Measurements from ENCODE around the gene NEB. TPM values are rescaled to one million over a fixed set of nuclear protein-coding genes. Genes with fewer than 3 reads are reported as not detected.
A peak's percentile ranks its signal among the peaks of the same experiment; 100 is the strongest.
"Not testable (repeated sequence)": the region's sequence is repeated elsewhere in the genome, so short reads cannot be mapped to it uniquely, and the experiment has no call there.

NEB gene
- total RNA-seq, 1 donor from 2014 or later = 0.39 TPM

GRCh38 chr2:151761193-151761592 lies 26.9 kb upstream of the NEB start:
- DNase-seq (ENCODE audit: low read depth in 2 of 2) = no peak

GRCh38 chr2:151760139-151760650 lies 25.9 kb upstream of the NEB start:
- DNase-seq (ENCODE audit: low read depth in 2 of 2) = no peak

DNA sequence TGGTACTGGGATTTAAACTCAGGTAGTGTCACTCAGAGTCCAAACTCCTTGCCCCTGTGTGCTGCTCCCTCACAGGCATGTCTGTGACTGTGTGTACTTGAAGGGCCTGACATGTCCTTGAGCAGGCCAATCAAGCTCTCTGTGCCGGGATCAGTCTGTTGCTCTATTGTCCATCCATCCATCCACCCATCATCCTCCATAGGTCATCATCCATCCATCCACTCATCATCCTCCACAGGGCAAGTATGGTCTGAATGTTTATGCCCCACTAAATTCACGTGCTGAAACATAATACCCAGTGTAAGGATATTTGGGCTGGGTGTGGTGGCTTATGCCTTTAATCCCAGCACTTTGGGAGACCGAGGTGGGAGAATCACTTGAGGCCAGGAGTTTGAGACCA lies 24.5 kb upstream of the NEB start:
- DNase-seq (ENCODE audit: low read depth in 2 of 2) = no peak

DNA sequence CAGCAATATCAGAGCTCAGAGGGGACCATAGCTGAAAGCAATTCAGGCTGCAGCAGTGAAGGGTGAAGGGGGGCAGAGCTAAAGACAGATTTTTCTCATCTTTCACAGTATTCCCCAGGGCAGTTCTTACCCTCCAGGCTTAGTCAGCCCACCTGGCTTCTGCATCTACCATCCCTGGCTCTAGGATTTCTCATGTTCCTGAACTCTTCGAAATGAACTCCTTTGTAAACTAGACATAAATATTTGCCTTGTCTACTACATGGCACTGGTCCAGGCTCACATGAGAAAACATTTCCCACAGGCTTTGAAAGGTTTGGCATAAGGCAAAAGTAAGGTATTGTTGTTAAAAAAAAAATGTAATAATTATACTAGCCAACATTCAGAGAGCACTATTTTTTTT lies 23.6 kb upstream of the NEB start:
- DNase-seq (ENCODE audit: low read depth in 2 of 2) = peak in 1 of 2 donors; percentile 62

GRCh38 chr2:151756820-151757219 lies 22.5 kb upstream of the NEB start:
- DNase-seq (ENCODE audit: low read depth in 2 of 2) = no peak

DNA sequence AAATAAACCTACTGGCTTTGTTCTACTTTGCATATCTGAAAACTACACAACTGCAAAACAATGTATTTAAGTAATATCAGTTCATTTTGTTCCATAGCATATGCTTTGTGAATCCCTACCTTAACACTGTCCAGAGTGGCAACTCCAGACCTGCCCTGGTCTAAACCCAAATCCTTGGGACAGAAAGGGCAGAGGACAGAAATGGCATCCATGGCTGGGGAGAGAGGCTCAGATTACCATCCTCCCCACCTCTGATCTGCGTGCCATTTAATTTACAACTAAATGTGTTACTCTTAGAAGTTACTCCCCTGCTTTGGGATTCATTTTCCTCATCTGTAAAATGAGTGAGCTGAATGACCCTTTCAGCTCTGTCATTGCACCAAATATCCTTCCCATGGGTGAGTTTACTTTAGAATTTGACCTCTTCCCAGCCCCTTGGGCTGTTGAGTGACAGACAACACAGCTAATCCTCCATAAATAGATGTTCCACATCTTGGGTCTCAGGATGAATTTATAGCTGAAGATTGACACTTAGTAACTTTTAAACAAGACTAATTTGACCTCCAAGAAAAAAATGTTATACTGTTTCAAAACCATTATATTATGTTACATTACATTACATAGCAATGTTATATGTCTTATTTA lies 20.1 kb upstream of the NEB start:
- DNase-seq (ENCODE audit: low read depth in 2 of 2) = no peak

DNA sequence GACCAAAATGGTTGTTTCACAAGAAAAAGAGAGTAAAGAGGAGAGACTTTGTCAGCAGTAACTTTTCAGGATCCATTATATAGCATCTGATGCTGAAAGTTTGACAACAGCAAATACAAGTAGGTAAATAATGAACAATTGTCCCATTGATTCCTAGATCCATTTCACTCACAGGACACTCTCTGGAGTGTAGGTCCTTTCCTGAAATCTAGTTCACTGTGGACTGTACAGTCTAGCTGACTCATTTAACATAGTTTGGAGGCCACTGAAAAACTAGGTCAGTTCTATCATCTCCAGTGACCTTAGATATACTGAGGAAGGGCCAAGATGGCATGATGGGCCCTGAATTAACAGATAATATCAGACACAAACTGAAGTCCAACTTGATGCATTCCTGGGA lies 19.3 kb upstream of the NEB start:
- DNase-seq (ENCODE audit: low read depth in 2 of 2) = no peak

- DNase-seq (ENCODE audit: low read depth in 2 of 2) = not testable (repeated sequence)
Observed at GRCh38 chr2:151745261-151745660, 11.0 kb upstream of the NEB start.

- DNase-seq (ENCODE audit: low read depth in 2 of 2) = no peak
Observed at GRCh38 chr2:151730262-151730975, 3.9 kb downstream of the NEB start.

- no peak for DNase-seq (ENCODE audit: low read depth in 2 of 2)
Observed at GRCh38 chr2:151729837-151730236, 4.4 kb downstream of the NEB start.

GRCh38 chr2:151729415-151729811 lies 4.9 kb downstream of the NEB start:
- no peak for DNase-seq (ENCODE audit: low read depth in 2 of 2)

DNA sequence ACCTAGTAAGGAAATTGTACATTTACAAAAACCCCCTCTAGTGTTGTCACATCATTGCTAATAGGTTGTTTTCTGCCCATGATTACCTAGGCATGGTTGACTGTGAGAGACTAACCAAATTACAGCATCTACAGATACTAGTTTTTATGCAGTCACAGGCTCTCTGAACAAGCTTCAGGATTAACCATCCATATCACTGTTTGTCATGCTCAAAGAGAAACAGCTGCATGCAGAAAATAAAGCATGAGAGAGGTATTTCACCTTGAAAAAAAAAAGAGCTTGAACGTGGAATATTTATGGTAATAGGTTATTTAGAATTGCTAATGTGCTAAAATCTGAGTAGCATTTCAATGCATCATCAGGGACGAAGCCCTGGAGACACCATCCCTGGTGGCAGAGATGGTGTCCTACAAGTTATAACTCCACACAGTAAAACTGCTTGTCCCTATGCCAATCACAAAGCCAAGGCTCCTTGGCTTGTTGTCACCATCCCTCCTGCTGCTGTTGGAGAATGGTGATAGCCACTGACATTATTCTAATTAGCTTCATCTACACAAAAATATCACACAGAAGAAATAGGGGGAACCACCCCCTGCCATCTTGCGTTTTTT lies 5.4 kb downstream of the NEB start:
- no peak for DNase-seq (ENCODE audit: low read depth in 2 of 2)

- DNase-seq (ENCODE audit: low read depth in 2 of 2) = no peak
Observed at GRCh38 chr2:151727593-151728552, 6.4 kb downstream of the NEB start.

DNA sequence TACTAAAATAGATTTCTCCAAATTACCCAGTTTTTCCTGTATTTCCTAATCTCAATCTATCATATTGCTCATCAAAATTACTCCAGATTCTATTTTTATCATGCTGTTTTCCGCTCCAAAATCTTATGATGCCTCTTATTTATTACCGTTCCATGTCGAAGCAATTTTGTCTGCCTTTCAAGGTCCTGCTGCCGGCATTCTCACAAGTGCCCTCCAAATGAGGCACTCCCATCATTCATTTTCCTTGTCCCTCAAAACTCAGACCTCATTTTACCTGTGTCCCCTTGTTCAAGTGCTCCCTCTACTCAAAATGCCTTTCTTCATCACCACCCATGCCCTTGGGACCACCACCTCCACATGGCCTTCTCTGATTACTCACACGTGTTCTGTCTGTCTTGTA lies 13.1 kb downstream of the NEB start:
- DNase-seq (ENCODE audit: low read depth in 2 of 2) = no peak

DNA sequence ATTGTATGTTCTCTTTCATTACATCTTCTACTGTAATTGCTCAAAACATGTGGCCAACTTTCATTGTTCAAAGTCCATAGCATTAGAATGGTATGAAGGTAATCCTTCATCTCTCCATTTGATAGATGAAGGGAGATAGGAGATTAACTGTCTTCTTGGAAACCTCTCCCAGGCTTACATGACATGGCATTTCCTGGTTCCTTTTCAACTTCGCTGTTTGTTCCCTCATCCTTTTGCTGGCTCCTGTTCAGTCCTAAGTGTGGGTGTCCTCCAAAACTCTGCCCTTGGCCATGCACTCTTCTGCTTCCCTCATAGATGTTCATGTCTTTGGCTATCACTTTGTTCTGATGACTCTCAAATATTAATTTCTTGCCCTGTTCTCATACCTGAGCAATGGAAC lies 13.8 kb downstream of the NEB start:
- no peak for DNase-seq (ENCODE audit: low read depth in 2 of 2)

GRCh38 chr2:151718796-151719195 lies 15.5 kb downstream of the NEB start:
- DNase-seq (ENCODE audit: low read depth in 2 of 2) = no peak

DNA sequence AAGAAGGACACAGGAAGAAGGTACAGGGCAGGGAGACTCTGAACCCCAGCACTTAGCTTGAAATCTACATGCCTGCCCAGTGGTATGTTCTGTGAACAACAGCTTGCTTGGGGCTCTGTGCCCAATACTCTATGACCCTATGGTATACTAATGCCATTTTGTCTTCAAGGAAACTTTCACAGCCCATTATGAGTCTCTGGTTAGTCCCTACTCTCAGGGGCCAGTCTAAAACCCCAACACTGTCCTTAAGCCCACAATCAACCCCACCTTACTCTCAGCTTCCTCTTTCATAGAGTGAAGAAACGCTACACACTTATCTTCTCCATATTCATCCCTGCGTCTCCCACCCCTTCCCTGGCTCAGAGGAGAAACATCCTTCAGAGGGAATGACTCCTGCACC lies 16.0 kb downstream of the NEB start:
- DNase-seq (ENCODE audit: low read depth in 2 of 2) = no peak

DNA sequence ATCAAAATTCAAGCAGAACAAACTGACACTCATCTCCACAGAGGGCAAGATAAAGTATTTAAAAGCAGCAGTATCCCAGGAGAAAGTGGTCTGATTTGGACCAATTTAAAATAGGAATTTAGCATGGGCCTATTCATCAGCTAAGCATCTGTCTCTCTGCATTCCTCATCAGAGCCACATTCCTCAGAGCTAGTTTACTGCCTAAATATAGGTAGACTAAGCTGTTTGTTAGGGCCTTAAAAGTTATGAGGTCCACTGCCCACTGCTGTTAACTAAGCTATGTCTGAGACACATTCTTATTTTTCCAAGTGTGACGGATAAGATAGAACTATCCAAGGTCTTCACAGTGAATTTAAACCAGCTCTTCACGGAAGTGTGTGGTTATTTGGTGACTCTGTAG lies 17.6 kb downstream of the NEB start:
- no peak for DNase-seq (ENCODE audit: low read depth in 2 of 2)

DNA sequence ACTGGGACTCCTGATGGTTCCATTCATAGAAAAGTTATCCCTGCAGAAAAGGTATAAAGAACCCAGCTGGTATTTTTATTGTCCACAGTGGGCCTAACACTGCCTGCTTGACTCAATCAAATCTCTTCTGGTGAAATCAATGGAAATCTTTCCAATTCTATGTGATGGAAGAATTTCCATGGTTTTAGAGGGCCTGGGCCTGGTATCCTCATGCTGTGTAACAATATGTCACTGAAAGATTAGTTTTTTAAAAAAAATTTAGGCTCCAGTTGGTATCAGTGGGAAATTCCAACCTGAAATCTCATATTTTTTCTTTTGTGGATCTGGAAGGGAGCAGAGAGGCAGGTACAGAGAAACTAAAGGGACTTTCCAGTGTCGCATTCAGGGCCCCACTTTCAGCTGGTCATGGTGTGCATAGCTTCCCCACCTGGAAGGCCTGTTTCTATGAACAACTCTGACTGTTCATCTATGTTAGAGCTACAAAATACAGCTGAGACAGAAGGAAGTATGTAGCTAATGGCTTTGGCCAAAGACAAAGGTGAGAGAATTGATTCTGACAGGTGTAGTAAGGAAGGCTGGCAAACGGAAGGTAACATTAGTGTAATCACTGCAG lies 20.9 kb downstream of the NEB start:
- no peak for DNase-seq (ENCODE audit: low read depth in 2 of 2)

GRCh38 chr2:151711025-151711424 lies 23.3 kb downstream of the NEB start:
- DNase-seq (ENCODE audit: low read depth in 2 of 2) = no peak

DNA sequence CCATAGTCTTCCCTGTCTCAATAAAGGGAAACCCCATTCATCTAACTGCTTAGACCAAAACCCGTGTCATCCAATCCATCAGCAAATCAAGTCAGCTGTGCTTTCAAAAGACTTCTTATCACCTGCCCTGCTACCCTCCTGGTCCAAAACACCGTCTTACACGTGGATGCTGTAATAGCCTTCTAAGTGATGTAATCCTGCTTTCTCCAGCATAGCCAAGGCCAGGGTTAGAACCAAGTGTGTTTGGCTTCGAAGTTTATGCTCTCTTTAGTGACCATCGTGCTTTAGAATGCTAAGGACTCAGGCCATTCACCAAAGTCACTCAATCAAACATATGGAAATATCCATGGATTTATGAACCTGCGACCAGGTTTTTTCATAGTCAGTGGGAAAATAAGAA lies 25.5 kb downstream of the NEB start:
- no peak for DNase-seq (ENCODE audit: low read depth in 2 of 2)

All from dermis microvascular lymphatic vessel endothelial cell (primary cell).